ENCODE measurements around the gene PPIF.

The PPIF gene

GRCh38 chr10:79376078-79376628 is 28.9 kb downstream of the PPIF start:
- no peak for DNase-seq

DNA sequence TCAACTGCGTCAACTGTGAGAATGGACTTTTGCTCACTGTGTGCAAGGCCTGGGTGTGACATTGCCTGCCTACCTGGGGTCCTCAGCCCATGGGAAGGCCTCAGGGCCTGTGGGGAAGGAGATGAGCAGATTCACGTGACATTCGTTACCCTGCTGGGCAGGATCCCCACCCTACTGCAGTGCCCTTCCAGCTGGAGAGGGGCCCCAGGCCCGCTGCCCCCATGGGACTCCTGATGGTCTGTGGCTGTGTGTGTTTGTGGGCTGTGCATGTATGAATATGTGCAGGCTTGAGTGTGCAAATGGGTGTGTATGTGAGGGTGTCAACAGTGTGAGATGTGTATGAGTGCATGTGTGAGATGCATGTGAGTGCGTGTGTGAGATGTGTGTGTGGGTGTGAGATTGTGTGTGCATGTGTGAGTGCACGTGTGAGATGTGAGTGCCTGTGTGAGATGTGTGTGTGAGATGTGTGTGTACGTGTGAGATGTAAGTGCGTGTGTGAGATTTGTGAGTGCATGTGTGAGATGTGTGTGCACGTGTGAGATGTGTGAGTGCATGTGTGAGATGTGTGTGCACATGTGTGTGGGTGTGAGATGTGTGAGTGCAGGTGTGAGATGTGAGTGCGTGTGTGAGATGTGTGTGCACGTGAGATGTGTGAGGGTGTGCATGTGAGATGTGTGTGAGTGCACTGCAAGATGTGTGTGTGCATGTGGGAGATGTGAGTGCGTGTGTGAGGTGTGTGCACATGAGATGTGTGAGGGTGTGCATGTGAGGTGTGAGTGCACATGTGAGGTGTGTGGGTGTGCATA is 29.7 kb downstream of the PPIF start:
- no peak for DNase-seq

- no peak for DNase-seq
These were observed 30.5 kb downstream of the PPIF start for GRCh38 chr10:79377557-79378382.

DNA sequence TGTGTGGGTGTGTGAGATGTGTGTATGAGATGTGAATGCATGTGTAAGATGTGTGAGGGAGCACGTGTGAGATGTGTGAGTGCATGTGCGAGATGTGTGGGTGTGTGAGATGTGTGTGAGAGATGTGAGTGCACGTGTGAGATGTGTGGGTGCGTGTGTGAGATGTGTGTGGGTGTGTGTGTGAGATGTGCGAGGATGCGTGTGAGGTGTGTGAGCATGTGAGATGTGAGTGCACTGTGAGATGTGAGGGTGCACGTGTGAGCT is 31.0 kb downstream of the PPIF start:
- no peak for DNase-seq

GRCh38 chr10:79378647-79379511 is 31.6 kb downstream of the PPIF start:
- DNase-seq, result no peak

- DNase-seq, result no peak
These were observed 32.3 kb downstream of the PPIF start for GRCh38 chr10:79379512-79380124.

GRCh38 chr10:79380125-79380945 is 33.1 kb downstream of the PPIF start:
- DNase-seq, result no peak

- DNase-seq, result no peak
These were observed 33.9 kb downstream of the PPIF start for GRCh38 chr10:79380946-79381721.

GRCh38 chr10:79381804-79382221 is 34.5 kb downstream of the PPIF start:
- DNase-seq, result no peak

GRCh38 chr10:79382491-79382941 is 35.2 kb downstream of the PPIF start:
- no peak for DNase-seq

GRCh38 chr10:79383974-79384606 is 36.8 kb downstream of the PPIF start:
- no peak for DNase-seq

DNA sequence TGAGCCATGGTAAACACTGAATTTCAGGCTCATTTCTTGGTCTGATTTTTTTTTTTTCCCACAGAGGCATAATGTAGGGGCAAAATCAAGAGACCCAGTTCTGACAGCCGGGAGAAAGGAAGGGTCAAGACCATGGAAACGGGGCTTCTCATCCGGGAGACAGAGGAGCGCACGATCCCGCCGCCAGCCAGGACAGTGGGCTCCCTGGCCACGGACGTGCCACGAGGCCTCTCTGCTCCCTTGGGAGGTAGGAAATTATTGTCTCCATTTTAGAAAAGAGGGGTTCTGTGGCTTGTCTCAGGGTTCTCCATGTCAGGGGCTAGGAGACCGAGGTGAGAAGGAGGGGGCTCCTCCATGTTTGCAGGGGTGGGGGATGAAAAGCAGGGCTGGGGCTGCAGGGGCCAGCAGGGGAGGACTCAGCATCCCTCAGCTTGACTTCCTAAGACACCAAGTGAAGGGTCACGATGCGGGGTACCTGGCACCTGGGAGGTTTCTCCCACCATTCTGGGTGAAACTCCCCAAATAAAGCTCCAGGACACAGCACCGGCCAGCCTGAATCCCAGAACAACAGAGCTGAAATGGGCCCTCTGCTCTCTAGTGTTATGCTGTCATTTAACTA is 37.6 kb downstream of the PPIF start:
- no peak for DNase-seq

- no peak for DNase-seq
These were observed 38.1 kb downstream of the PPIF start for GRCh38 chr10:79385392-79385795.

- no peak for DNase-seq
These were observed 38.7 kb downstream of the PPIF start for GRCh38 chr10:79385804-79386531.

DNA sequence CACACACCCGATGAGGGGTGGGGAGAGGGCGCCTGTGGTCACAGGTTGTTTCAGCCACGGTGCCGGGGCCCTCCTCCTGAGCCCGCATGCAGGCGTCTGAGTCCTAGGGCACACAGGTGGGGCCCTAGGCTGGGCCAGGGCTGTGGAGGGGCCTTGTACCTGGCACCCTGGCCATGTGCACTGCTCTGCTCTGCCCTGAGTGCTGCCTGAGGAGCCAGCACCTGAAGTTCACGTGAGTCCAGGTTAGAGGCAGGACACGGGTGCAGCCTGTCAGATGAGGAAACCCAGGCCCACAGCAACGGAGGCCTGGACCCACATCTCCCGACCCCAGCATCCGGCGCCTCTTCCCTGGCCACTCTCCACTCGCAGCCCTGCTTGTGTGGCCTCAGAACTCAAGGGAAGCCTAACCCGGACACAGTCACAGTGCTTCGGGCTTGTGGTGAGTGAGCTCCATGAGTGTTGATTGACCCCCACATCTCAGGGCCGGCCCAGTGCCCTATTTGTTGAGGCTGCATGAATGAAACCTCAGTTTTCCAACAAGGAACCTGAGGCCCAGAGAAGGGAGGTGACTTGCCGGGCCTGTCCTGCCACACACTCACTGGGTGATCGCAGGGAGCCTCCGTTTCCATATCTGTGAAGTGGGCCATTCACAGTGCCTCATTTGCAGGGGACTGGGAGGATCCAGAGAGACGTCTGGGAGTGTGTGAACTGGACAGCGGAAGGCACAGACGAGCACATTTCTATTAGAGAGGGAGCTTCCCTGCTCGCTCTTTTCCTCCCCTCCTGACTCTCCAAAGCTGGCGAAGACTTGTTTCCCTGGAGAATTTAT is 39.6 kb downstream of the PPIF start:
- DNase-seq, result no peak

DNA sequence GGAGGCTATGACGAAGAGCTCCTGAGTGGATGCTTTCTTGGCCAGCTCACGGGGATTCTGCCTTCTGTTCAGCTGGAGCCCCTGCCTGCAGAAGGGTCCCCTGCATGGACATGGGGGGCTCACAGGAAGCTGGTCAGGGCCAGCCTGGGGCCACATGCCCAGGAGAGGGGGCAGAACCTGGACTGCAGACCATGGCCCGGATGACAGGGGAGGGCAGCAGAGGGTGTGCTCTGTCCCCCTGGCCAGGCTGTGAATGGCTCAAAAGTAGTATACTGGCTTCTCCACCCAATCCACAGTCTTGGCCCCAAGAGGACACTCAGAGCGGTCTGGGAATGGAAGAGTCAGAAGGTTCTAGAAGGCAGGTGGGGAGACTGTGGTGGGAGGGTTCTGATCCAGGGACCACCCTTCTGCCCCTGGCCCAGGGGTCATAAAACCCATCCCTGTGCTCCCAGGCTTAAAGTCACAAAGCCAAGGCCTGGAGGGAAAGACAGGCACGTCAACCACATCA is 40.3 kb downstream of the PPIF start:
- no peak for DNase-seq

GRCh38 chr10:79387974-79388850 is 40.9 kb downstream of the PPIF start:
- DNase-seq, result peak; percentile 13

Data from activated CD4-positive, alpha-beta T cell treated with anti-CD3 and anti-CD28 coated beads, Interleukin-2, amount 50 U/mL, for 16 hours (primary cell).